Cardiac fibroblast (primary cell): ENCODE data around the gene ERVFRD-1.
"Not testable (repeated sequence)": the region's sequence is repeated elsewhere in the genome, so short reads cannot be mapped to it uniquely, and the experiment has no call there.

Experiments
- DNase-seq, 2 donors: peaks; one replicate each; pipeline versions ENCODE4 v3.0.0 to v3.0.0-alpha.2; 2010; ENCODE audit warnings: low read depth in 2 of 2
- H3K4me3 ChIP-seq, 2 donors: replicated peaks in 1 of 2; 1 replicate in 1 of 2; 2 replicates in 1 of 2; pipeline ENCODE4 v1.5.1; 2011; ENCODE audit warnings: low read depth in 2 of 2, low read length in 2 of 2, mild to moderate bottlenecking in 2 of 2, moderate library complexity in 1 of 2
- CTCF ChIP-seq: IDR thresholded peaks from one replicate; pipeline ENCODE4 v1.5.1; 2011; ENCODE audit warnings: low read depth, mild to moderate bottlenecking, low read length, inconsistent platforms

Gene ERVFRD-1

GRCh38 chr6:11093376-11093625 lies 18.2 kb downstream of the ERVFRD-1 start:
- DNase-seq = no peak
- H3K4me3 ChIP-seq = peak overlapping the region; percentile 98 to 99
- TF ChIP-seq CTCF = no peak

- DNase-seq = peak in 1 of 2 donors; percentile 40
- H3K4me3 ChIP-seq = peak overlapping the region; percentile 98 to 99
- TF ChIP-seq CTCF = no peak
Measured at GRCh38 chr6:11092668-11093375, 18.7 kb downstream of the ERVFRD-1 start.

GRCh38 chr6:11091141-11091540 lies 20.4 kb downstream of the ERVFRD-1 start:
- not testable (repeated sequence) for DNase-seq, H3K4me3 ChIP-seq

- TF ChIP-seq CTCF = no peak
- H3K4me3 ChIP-seq = no peak overlapping the region
- DNase-seq = no peak
Measured at GRCh38 chr6:11089695-11090094, 21.8 kb downstream of the ERVFRD-1 start.

- H3K4me3 ChIP-seq, DNase-seq: not testable (repeated sequence)
Measured at GRCh38 chr6:11087141-11087812, 24.2 kb downstream of the ERVFRD-1 start.

- no peak overlapping the region for H3K4me3 ChIP-seq
- DNase-seq = peak; percentile 52 to 69
- no peak for TF ChIP-seq CTCF
Measured at GRCh38 chr6:11085758-11086435, 25.6 kb downstream of the ERVFRD-1 start.

- no peak for DNase-seq
- TF ChIP-seq CTCF = no peak
- no peak overlapping the region for H3K4me3 ChIP-seq
Measured at GRCh38 chr6:11083956-11084355, 27.6 kb downstream of the ERVFRD-1 start.
